Activated CD4-positive, alpha-beta T cell treated with anti-CD3 and anti-CD28 coated beads, Interleukin-2, amount 10 ng/mL, durations not matched to agents 7 days and 5 days (primary cell): ENCODE measurements around the gene TMEM125. TPM values are rescaled to one million over a fixed set of nuclear protein-coding genes. Genes with fewer than 3 reads are reported as not detected.
A peak's percentile ranks its signal among the peaks of the same experiment; 100 is the strongest.

ENCODE experiments used
- CTCF ChIA-PET: fragments of 350-600 bp; sonication (Branson Sonifier 250); formaldehyde crosslinking; loops from one replicate; lab custom pipeline; 2021; ENCODE audit warnings: antibody characterized with exemption; lab: Charles Lee
- POLR2A ChIA-PET: fragments of 350-600 bp; sonication (Branson Sonifier 250); formaldehyde crosslinking; loops from one replicate; lab custom pipeline; 2021; ENCODE audit warnings: antibody characterized with exemption; lab: Charles Lee
- DNase-seq: peaks from one replicate; pipeline ENCODE4 v3.0.0-alpha.2; 2020
- H3K27ac Mint-ChIP-seq: one replicate; pipeline ENCODE4 v1.8.0; 2021; ENCODE audit warnings: mild to moderate bottlenecking, moderate library complexity, mixed read lengths
- H3K27me3 Mint-ChIP-seq: one replicate; pipeline ENCODE4 v1.8.0; 2021; ENCODE audit warnings: mixed read lengths
- H3K36me3 Mint-ChIP-seq: one replicate; pipeline ENCODE4 v1.8.0; 2021; ENCODE audit warnings: low read depth, mixed read lengths
- H3K4me1 Mint-ChIP-seq: one replicate; pipeline ENCODE4 v1.8.0; 2021; ENCODE audit warnings: mixed read lengths
- H3K4me3 Mint-ChIP-seq: one replicate; pipeline ENCODE4 v1.8.0; 2021; ENCODE audit warnings: mild to moderate bottlenecking, moderate library complexity, mixed read lengths
- H3K9me3 Mint-ChIP-seq: one replicate; pipeline ENCODE4 v1.8.0; 2021; ENCODE audit warnings: mixed read lengths
- total RNA-seq, 2 experiments: library from RNA; stranded (reverse); gene quantifications; one replicate each; pipeline ENCODE4 v1.2.3, GENCODE V29; 2021

The TMEM125 gene
- total RNA-seq, 2 experiments from 2014 or later, result not detected

GRCh38 chr1:43293896-43294760 lies 24.3 kb downstream of the TMEM125 start:
- Mint-ChIP-seq H3K27me3 (no peaks in the 10 kb centered on the region), H3K27ac (peak overlapping the region; percentile 54), H3K4me3 (no peak overlapping the region), H3K9me3 (no peaks in the 10 kb centered on the region), H3K4me1 (peaks cover 26% of the 10 kb centered on the region), H3K36me3 (no peaks in the 10 kb centered on the region)
- ChIA-PET POLR2A (no interaction called here), CTCF (interaction anchor here (1.2 to 2.2 kb wide), 3 partner anchors 9 to 58 kb away, joined by 3 to 5 read pairs (median 4); partner anchors contain the start of gene C1orf210)
- no peak for DNase-seq

GRCh38 chr1:43294761-43295160 lies 25.0 kb downstream of the TMEM125 start:
- Mint-ChIP-seq H3K27me3 (no peaks in the 10 kb centered on the region), H3K36me3 (no peaks in the 10 kb centered on the region), H3K27ac (peak overlapping the region; percentile 54), H3K9me3 (no peaks in the 10 kb centered on the region), H3K4me3 (no peak overlapping the region), H3K4me1 (peaks cover 26% of the 10 kb centered on the region)
- ChIA-PET CTCF (interaction anchor here (1.2 to 2.2 kb wide), 2 partner anchors 9 to 59 kb away, joined by 3 to 5 read pairs; partner anchors contain the start of gene C1orf210), POLR2A (no interaction called here)
- DNase-seq, result no peak

- Mint-ChIP-seq H3K4me1 (peaks cover 26% of the 10 kb centered on the region), H3K27me3 (no peaks in the 10 kb centered on the region)
- CTCF ChIA-PET, result no interaction called here
Measured at GRCh38 chr1:43296207-43296606, 26.4 kb downstream of the TMEM125 start.

GRCh38 chr1:43298055-43298454 lies 28.3 kb downstream of the TMEM125 start:
- H3K27ac Mint-ChIP-seq, result no peak overlapping the region
- ChIA-PET CTCF (interaction anchor here (1.2 kb wide), 1 partner anchor 11 kb away, joined by 4 read pairs; no protein-coding TSS in a partner anchor), POLR2A (no interaction called here)
- no peaks in the 10 kb centered on the region for H3K9me3 Mint-ChIP-seq
- DNase-seq, result no peak
- no peaks in the 10 kb centered on the region for H3K36me3 Mint-ChIP-seq
- no peaks in the 10 kb centered on the region for H3K27me3 Mint-ChIP-seq
- peaks cover 26% of the 10 kb centered on the region for H3K4me1 Mint-ChIP-seq
- no peak overlapping the region for H3K4me3 Mint-ChIP-seq

More at GRCh38 chr1:43296207-43296606, 26.4 kb downstream of the TMEM125 start:
- Mint-ChIP-seq H3K4me3 (no peak overlapping the region), H3K27ac (peak overlapping the region; percentile 87), H3K36me3 (no peaks in the 10 kb centered on the region), H3K9me3 (no peaks in the 10 kb centered on the region)
- no peak for DNase-seq
- POLR2A ChIA-PET, result no interaction called here

- no peak for DNase-seq
- peaks cover 24% of the 10 kb centered on the region for H3K4me1 Mint-ChIP-seq
- no peak overlapping the region for H3K4me3 Mint-ChIP-seq
- H3K27me3 Mint-ChIP-seq, result no peaks in the 10 kb centered on the region
- no peaks in the 10 kb centered on the region for H3K9me3 Mint-ChIP-seq
- H3K27ac Mint-ChIP-seq, result no peak overlapping the region
- CTCF ChIA-PET, result no interaction called here
- no peaks in the 10 kb centered on the region for H3K36me3 Mint-ChIP-seq
- POLR2A ChIA-PET, result no interaction called here
Measured at GRCh38 chr1:43299101-43299500, 29.3 kb downstream of the TMEM125 start.

DNA sequence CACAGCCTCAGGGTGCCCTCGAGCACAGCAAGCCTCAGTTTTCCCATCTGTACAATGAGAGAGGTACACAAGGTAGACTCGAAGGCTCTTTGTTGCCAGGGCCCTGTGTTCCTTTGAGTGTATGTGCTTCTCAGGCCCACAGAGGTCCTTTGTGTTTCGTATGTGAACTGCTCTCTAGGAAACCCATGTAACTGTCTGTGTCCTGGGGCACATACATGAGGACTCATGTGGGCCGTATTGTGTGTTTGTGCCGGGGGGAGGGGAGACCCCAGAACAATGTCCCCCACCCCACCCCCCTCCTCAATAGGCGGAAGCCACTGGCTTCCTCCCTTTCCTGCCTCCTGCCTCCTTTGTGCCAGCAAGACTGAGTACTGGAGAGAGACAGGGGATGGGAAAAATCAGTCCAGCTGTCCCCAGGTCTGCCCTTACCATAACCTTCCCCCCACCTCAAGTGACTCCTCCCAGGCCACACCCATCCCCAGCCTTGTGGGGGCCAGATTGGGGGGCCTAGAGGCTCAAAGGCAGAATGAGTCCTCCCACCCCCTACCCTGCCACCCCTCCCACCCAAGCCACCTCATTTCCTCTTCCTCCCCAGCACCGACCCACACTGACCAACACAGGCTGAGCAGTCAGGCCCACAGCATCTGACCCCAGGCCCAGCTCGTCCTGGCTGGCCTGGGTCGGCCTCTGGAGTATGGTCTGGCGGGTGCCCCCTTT lies 30.8 kb downstream of the TMEM125 start, which contains the start of gene TIE1:
Gene TIE1, plus strand, starts transcription at position 605 of the 717 bp plus-strand sequence. Its CDS starts 90 bp downstream, at position 695.
- Mint-ChIP-seq H3K27me3 (no peaks in the 10 kb centered on the region), H3K27ac (no peak within 1 kb of the TSS), H3K36me3 (no peaks in the 10 kb centered on the region), H3K4me3 (no peak within 1 kb of the TSS), H3K9me3 (no peaks in the 10 kb centered on the region), H3K4me1 (peaks cover 13% of the 10 kb centered on the region)
- CTCF ChIA-PET, result no interaction called here
- no peak for DNase-seq
- POLR2A ChIA-PET, result no interaction called here

GRCh38 chr1:43302201-43302600 lies 32.4 kb downstream of the TMEM125 start:
- no peak for DNase-seq
- Mint-ChIP-seq H3K36me3 (no peaks in the 10 kb centered on the region), H3K27ac (no peak overlapping the region), H3K27me3 (no peaks in the 10 kb centered on the region), H3K9me3 (no peaks in the 10 kb centered on the region), H3K4me1 (no peaks in the 10 kb centered on the region), H3K4me3 (no peak overlapping the region)
- ChIA-PET CTCF (no interaction called here), POLR2A (no interaction called here)

GRCh38 chr1:43302721-43303470 lies 33.1 kb downstream of the TMEM125 start:
- no peaks in the 10 kb centered on the region for H3K36me3 Mint-ChIP-seq
- no peak overlapping the region for H3K4me3 Mint-ChIP-seq
- H3K9me3 Mint-ChIP-seq, result no peaks in the 10 kb centered on the region
- ChIA-PET POLR2A (no interaction called here), CTCF (interaction anchor here (1.0 kb wide), 1 partner anchor 18 kb away, joined by 5 read pairs; no protein-coding TSS in a partner anchor)
- no peaks in the 10 kb centered on the region for H3K27me3 Mint-ChIP-seq
- H3K27ac Mint-ChIP-seq, result no peak overlapping the region
- DNase-seq, result no peak
- H3K4me1 Mint-ChIP-seq, result no peaks in the 10 kb centered on the region

GRCh38 chr1:43303471-43304313 lies 33.9 kb downstream of the TMEM125 start:
- Mint-ChIP-seq H3K27ac (no peak overlapping the region), H3K4me3 (no peak overlapping the region), H3K36me3 (no peaks in the 10 kb centered on the region), H3K4me1 (no peaks in the 10 kb centered on the region), H3K27me3 (no peaks in the 10 kb centered on the region), H3K9me3 (no peaks in the 10 kb centered on the region)
- CTCF ChIA-PET, result interaction anchor here (1.0 kb wide), 1 partner anchor 17 kb away, joined by 5 read pairs; no protein-coding TSS in a partner anchor
- POLR2A ChIA-PET, result no interaction called here
- no peak for DNase-seq

DNA sequence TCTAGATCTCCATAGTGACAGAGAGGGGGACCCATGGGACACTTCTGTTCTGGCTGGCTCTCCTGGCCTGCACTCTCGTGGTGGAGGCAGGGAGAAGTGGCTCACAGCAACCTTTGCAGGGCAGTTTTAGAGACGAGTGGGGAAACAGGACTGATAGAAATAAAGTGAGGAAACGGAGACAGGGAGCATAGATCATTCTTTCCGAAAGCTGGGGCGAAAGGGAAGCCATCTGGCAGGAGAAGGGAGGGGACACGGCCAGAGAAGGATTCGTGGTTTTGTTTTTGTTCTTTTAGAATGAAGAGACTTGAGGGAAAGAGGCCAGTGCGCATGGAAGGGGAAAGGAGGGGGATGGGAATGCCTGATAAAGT lies 34.5 kb downstream of the TMEM125 start:
- DNase-seq, result no peak
- Mint-ChIP-seq H3K27ac (no peak overlapping the region), H3K4me1 (no peaks in the 10 kb centered on the region)

DNA sequence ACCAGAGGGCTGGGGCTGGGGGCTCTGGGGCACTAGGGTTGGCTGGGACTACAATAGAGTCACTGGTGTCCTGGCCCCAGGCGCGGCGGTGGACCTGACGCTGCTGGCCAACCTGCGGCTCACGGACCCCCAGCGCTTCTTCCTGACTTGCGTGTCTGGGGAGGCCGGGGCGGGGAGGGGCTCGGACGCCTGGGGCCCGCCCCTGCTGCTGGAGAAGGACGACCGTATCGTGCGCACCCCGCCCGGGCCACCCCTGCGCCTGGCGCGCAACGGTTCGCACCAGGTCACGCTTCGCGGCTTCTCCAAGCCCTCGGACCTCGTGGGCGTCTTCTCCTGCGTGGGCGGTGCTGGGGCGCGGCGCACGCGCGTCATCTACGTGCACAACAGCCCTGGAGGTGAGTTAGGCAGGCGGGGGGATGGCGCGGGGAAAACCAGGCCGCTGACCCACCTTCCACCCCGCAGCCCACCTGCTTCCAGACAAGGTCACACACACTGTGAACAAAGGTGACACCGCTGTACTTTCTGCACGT lies 35.1 kb downstream of the TMEM125 start:
- Mint-ChIP-seq H3K4me3 (no peak overlapping the region), H3K27me3 (no peaks in the 10 kb centered on the region), H3K27ac (no peak overlapping the region), H3K36me3 (no peaks in the 10 kb centered on the region), H3K9me3 (no peaks in the 10 kb centered on the region), H3K4me1 (no peaks in the 10 kb centered on the region)
- CTCF ChIA-PET, result no interaction called here
- DNase-seq, result no peak
- POLR2A ChIA-PET, result no interaction called here

More for the DNA sequence above, 34.5 kb downstream of the TMEM125 start:
- no peaks in the 10 kb centered on the region for H3K27me3 Mint-ChIP-seq
- H3K4me3 Mint-ChIP-seq, result no peak overlapping the region
- no peaks in the 10 kb centered on the region for H3K36me3 Mint-ChIP-seq
- CTCF ChIA-PET, result no interaction called here
- H3K9me3 Mint-ChIP-seq, result no peaks in the 10 kb centered on the region
- POLR2A ChIA-PET, result no interaction called here
